GM12874 (cell line): ENCODE results near the gene AXDND1.

Source experiments
- TF ChIP-seq, protein P1 (sequence below): IDR thresholded peaks from 2 replicates; pipeline ENCODE4 v1.5.1; 2011; ENCODE audit warnings: low read depth, mild to moderate bottlenecking, control low read depth, low read length, moderate library complexity; ENCODE audit not compliant: insufficient read depth

Gene AXDND1

DNA sequence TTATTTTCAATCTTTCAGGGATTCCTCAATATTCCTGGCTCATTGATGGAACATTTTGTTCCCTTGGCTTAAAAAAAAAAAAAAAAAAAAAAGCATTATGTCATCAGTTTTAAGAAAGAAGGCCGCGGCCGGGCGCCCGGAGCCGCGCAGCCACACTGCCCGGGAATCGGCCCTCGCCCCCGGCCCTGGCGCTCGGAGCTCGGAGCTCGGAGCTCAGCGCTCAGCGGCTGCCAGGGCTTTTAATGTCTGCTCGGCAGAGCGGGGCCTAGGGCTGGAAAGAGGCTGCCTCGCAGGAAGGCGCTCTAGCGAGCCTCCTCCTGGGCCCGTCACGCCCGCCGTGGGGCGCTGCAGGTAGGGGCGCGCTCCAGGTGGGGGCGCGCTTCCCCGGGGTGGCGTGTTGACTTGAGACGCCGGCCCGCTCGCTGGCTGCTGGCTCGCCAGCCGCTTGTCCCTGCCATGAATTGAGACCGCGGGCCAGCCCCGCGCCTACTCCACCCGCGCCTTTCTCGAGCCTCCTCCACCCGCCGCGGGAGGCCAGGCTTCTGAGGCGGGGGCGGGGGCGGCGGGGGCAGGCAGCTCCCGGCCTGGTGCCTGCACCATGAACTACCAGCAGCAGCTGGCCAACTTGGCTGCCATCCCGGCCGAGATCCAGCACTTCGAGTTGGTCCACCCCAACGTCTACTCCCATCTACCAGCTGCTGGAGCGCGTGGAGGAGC is 220.5 kb downstream of the AXDND1 start:
- TF ChIP-seq, protein P1, sequence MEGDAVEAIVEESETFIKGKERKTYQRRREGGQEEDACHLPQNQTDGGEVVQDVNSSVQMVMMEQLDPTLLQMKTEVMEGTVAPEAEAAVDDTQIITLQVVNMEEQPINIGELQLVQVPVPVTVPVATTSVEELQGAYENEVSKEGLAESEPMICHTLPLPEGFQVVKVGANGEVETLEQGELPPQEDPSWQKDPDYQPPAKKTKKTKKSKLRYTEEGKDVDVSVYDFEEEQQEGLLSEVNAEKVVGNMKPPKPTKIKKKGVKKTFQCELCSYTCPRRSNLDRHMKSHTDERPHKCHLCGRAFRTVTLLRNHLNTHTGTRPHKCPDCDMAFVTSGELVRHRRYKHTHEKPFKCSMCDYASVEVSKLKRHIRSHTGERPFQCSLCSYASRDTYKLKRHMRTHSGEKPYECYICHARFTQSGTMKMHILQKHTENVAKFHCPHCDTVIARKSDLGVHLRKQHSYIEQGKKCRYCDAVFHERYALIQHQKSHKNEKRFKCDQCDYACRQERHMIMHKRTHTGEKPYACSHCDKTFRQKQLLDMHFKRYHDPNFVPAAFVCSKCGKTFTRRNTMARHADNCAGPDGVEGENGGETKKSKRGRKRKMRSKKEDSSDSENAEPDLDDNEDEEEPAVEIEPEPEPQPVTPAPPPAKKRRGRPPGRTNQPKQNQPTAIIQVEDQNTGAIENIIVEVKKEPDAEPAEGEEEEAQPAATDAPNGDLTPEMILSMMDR, result 0 out of 2 replicates have a peak, but pooled peaks have one; percentile 11

DNA sequence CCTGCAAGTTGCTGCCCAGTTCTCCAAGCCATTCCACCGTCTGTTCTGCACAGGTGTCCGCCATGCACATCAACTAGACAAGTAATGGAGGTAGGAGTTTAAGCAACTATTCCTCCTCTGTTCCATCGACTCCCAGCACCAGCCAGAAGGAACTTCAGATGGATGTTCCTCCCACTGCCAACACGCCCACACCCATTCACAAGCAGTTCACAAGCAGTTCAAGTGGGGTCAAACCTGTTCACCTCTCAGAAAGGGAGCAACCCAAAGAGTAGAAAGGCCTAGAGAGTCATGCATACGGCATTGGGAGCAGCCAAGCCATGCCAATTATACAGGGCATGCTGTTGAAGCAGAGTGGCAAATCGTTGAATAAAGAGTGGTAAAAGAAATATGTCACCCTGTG is 221.6 kb downstream of the AXDND1 start:
- TF ChIP-seq, protein P1, result no peak

DNA sequence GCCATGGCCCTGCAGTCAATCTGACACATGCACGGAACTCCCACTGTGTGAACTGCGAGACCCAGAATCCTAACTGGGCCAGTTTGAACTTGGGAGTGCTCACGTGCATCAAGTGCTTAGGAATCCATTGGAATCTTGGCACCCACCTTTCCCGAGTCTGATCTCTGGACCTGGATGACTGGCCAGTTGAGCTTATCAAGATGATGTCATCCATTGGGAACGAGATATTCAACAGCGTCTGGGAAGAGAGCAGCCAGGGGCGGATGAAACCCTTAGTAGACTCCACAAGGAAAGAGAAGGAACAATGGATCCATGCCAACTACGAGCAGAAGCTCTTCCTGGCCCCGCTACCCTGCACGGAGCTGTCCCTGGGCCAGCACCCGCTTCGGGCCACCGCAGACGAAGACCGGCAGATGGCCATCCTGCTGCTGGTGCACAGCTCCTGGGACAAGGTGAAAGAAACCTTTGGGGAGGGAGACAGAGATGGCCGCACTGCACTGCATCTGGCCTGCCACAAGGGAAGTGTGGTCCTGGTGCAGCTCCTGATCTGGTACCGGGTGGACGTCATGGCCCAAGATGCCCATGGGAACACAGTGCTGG is 222.8 kb downstream of the AXDND1 start:
- TF ChIP-seq, protein P1, result no peak

DNA sequence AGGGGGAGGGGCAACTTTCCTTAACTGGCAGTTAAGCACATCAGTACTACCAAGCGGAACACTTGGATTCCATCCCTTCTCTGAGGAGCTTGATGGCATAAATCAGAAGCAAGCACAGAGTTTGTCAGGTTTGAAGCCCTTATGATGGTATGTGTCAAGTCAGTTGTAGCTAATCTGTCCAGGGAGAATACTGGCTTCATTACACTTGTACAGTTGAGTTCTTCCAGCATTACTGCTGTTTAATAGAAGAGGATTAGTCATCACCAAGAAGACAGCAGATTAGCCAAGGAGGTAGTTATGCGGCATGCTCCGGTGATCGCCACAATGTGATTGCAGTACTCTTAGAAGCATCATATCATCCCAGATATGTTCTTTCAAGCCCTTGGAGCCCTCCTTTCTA is 223.7 kb downstream of the AXDND1 start:
- TF ChIP-seq, protein P1, result no peak

DNA sequence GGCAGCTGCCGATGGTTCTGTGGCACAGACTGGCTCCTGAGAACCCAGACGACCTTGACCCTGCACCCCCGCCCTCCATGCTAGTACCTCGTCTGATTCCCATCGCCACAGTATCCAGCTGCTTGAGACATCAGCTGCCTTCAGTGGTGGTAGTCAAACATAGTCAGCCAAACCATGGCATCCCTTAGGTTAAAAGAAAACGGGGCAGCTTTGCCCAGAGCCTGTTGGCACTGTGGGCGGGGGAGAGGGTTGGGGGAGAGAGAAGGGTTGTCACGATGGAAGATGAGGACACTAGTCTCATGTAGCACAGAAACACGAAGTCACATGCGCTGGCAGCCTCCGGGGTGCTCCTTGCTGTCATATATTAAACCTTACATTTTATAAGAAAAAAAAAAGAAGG is 224.9 kb downstream of the AXDND1 start:
- TF ChIP-seq, protein P1, result no peak

DNA sequence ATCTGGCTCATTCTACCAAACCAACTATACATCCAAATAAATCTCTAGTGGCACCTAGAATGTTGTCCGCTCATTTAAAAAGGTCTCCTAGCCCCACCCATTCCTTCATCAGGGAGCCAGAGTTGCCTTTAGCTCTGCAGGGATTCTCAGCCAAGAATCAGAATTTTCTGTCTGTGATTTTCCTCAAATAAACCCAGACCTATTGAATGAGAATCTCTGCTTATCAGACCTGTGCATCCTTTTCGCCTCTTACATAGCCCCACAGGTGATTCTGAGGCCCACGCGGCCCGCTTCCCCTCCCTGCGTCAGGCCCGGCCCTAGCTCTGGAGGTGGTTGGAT is 225.5 kb downstream of the AXDND1 start:
- TF ChIP-seq, protein P1, result no peak

DNA sequence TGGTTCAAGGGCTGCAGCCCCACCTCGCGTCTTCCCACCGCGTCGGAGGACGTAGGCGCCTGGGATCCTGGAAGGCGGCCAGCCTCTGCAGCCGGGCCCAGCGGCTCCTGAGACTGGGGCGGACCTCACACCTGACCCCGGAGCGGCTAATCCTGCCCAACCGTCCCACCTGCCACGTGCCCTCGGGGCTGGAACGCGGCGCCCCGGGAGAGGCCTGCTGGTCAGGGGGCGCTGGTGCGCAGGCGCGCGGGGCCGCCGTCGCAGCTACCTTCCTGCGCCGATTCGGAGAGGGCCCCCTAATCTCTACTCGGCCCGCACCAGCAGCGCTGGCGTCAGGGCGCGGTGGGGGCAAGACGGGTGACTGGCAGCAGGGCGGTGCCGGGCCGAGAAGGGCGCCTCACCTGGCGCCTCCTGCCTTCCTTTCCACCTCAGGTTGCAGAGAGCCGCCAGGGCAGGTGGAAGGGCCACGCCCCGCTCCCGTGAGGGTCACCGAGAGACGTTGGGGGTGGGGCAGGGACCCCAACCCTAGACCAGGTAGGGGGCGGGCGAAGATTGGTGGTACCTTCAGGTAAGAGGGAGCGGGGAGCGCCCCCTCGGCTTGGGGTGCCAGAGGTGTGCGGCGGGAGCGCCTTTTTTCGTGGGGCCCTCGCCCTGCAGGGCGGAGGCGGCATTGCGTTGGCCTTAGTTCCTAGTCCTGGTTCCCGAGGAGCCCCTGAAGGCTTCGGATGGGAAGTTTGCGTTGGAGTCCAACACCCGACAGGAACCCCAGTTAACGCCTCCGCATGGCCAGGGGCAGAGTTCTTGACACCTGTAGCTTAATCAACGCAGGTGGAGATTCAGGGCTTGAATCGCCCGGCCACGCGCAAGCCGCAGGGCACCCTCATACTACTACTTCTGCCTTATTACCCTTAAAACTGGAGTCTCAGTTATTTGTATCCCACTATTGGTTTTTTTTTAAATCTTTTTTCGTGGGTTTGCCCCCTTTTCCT is 226.1 kb downstream of the AXDND1 start, which contains the start of gene TDRD5:
Gene TDRD5 (plus strand): TSS at position 241 of the 989 bp plus-strand sequence. CDS start 784 bp downstream, outside the sequence.
- TF ChIP-seq, protein P1, result no peak
